GM12878 (cell line): ENCODE results near the gene ATN1.

ENCODE experiments used
- CHD2 ChIP-seq: IDR thresholded peaks from 2 replicates; pipeline ENCODE4 v1.6.1; 2011; ENCODE audit warnings: low read depth, low read length, improper control_type of control experiment, borderline replicate concordance
- POLR2A ChIP-seq: IDR thresholded peaks from 2 replicates; pipeline ENCODE4 v1.6.1; 2011; ENCODE audit warnings: low read depth, mild to moderate bottlenecking, low read length
- ZZZ3 ChIP-seq: IDR thresholded peaks from 2 replicates; pipeline ENCODE4 v1.6.1; 2011; ENCODE audit warnings: low read depth; ENCODE audit not compliant: control insufficient read depth, insufficient read length

GRCh38 chr12:6899837-6900519 lies 27.8 kb upstream of the ATN1 start:
- TF ChIP-seq ZZZ3 (no peak), POLR2A (no peak), CHD2 (no peak)
